WI38 (cell line): Measurements from ENCODE around the gene SOBP.
A peak's percentile ranks its signal among the peaks of the same experiment; 100 is the strongest.

Source experiments
- H3K4me3 ChIP-seq: 2 replicates; pipeline ENCODE4 v1.5.1; 2011; ENCODE audit warnings: low read depth, mild to moderate bottlenecking, control low read depth, low read length
- TF ChIP-seq, protein P1 (sequence below): IDR thresholded peaks from 2 replicates; pipeline ENCODE4 v1.5.1; 2012; ENCODE audit warnings: low read depth, mild to moderate bottlenecking, control low read depth, low read length

Gene SOBP

DNA sequence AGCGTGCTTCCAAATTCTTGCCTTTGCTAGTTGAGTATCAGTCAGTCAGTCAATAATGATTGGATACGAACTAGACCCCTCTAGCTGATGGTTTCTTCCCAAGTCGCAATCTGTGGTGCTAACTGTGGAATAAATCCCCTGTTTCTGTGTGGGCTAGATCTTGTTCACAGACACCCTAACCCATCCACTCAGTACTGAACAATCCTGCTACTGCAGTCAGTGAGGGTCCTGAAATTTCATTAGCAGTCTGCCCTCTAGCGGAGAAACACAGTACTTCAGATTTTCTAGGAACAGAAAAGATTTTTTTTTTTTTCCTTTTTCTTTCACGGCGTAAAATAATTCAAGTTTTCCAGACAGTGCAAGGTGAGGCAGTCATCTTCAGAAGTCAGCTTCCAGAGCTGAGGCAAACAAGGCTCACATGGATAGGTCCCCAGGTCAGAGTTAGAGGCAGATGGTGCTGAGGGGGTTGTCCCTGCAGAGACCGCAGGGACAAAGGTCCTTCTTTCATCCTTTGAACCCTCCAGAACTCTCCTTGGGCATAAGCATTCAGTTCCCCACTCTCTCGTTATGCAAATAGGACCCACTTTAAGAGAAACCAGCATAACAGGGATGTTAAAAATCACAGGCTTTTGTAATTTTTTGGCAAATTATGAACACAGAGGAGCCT lies 214.6 kb downstream of the SOBP start:
- H3K4me3 ChIP-seq: no peak overlapping the region
- TF ChIP-seq, protein P1, sequence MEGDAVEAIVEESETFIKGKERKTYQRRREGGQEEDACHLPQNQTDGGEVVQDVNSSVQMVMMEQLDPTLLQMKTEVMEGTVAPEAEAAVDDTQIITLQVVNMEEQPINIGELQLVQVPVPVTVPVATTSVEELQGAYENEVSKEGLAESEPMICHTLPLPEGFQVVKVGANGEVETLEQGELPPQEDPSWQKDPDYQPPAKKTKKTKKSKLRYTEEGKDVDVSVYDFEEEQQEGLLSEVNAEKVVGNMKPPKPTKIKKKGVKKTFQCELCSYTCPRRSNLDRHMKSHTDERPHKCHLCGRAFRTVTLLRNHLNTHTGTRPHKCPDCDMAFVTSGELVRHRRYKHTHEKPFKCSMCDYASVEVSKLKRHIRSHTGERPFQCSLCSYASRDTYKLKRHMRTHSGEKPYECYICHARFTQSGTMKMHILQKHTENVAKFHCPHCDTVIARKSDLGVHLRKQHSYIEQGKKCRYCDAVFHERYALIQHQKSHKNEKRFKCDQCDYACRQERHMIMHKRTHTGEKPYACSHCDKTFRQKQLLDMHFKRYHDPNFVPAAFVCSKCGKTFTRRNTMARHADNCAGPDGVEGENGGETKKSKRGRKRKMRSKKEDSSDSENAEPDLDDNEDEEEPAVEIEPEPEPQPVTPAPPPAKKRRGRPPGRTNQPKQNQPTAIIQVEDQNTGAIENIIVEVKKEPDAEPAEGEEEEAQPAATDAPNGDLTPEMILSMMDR: peak; percentile 66

DNA sequence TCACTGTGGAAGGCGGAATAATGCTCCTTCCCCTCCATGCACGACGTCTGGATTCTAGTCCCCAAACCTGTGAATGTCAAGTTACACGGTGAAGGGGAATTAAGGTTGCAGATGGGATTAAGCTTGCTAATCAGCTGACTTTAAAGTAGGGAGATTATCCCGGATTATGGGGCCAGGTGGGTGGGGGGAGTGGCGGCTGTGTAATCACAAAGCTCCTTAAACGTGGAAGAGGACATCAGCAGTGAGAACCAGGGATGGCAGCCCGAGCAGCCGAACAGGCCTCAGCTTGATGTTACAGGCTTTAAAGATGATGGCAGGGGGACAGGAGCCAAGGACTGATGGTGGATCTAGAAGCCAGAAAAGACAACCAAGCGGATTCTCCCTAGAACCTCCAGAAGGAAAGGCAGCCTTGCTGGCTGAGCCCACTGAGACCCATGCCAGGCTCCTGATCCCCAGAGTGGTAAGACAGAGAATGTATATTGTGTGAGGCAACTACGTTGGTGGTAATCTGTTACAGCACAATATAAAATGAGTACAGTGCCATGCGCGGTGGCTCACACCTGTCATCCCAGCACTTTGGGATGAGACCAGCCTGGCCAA lies 216.7 kb downstream of the SOBP start:
- no peak overlapping the region for H3K4me3 ChIP-seq
- TF ChIP-seq, protein P1: no peak

DNA sequence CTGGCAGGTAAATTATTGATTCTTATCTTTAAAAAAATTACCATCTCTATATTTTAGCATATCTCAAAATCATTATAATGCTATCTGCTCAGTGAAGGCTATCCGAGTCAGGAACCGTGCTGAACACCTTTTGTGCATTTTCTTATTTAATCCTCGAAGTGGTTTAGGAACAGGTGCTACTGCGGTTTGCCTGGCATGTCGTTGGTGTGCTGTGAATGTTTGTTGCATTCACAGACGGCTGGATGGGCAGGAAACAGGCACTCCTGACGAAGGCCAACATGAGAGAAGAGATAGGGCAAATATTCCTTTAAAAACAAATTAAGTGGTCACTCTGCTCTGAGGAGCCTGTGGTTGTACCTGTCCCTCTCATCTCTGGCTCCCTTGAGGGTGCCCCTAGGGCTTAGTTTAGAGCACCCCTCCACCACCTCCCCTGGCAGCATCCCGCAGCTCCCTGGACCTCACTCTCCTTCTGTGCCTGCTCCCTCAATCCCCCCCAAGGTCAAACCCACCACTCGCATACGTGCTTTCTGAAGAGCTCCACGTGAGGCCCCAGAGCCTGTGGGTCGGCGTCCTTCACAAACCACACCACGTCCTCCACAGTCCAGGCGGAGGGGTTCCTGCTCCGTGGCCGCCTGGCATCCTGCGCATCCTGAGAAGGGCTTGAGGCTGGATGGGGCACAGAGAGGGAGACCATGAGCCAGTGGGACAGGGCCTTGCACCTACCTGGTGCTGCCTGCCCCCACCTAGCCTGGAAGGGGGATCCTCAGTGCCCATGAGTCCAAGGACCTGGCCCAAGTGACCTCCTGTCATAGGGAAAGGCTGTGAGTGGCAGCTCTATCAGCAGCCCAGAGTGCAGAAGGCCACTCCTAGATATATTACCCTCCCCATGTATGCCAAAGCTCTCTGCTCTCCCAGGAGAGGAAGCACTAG lies 217.7 kb downstream of the SOBP start:
- TF ChIP-seq, protein P1: no peak
- H3K4me3 ChIP-seq: no peak overlapping the region

DNA sequence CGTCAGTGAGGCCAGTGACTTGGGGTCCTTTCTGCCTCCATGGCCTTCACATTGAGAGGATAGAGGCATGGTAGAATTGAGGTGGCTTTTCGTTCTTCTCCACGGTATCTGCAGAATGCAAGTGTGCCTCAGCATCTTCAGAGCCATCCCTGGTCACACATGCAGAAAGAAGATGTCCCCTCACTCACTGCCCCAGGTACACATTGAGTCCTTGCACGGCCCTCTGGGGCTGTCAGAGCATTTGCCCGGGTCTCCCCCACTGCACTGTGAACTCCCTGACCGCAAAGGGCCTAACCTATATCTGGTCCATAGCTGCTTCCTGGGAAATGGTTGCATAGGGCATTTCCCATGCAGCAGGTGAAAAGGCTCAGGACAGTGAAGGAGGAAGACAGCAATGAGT lies 218.5 kb downstream of the SOBP start:
- H3K4me3 ChIP-seq: no peak overlapping the region
- TF ChIP-seq, protein P1: no peak

DNA sequence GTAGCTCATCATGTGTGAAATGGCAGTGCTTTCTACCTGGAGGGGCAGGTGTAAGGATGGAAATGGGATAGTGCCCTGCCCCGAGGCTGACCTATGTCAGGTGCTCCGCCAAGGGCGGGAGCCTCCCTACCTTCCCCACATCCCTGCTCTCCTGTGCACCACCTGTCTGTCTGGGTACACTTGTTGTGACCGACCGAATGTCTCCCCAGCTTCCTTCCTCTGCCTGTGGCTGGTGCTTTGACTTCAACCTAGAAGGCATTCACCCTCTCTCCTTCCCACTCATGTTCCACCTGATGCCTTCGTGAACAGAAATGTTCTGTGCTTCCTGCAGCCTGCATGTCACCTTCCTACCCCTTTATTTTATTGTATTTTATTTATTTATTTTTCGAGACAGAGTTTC lies 219.4 kb downstream of the SOBP start:
- TF ChIP-seq, protein P1: no peak

More for the DNA sequence above, 219.4 kb downstream of the SOBP start:
- H3K4me3 ChIP-seq: no peak overlapping the region
